SHP77 (cell line): Measurements from ENCODE around the gene GCNA.

Experiments
- DNase-seq, 2 experiments: peaks; one replicate each; lab custom pipeline; 2025; lab: John Stamatoyannopoulos, UW

The GCNA gene

DNA sequence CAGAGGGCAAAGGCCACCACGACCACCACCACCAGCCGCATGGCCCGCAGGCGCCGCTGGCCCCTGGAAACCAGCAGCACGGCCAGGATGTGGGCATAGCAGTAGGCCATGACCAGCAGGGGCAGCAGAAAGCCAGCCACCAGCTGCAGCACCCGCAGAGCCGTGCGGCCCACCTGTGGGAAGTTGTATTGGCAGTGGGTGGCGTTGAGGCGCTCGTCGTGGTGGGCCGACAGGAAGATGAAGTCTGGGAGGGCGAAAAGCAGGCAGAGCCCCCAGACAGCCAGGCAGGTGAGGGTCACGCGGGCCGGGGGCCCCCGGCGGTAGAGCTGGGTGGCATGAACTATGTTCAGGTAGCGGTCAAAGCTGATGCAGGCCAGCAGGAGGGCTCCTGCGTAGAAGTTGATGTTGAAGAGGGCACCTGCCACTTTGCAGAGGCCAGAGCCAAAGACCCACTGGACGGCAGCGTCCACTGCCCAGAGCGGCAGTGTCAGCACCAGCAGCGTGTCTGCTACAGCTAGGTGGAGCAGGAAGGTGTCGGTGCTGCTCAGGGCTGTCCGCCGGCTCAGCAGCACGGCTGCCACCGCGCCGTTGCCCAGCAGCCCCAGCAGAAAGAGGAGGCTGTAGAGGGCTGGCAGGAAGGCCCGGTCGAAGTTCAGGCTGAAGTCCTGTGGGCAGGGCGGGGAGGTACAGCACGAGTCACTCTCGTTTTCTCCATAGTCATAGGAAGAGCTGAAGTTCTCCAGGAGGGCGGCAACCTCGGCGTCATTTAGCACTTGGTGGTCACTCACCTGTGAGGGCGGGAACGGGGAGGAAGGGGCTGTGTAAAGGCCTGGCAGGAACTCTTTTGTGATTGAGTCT lies 38.7 kb downstream of the GCNA start:
- no peak for DNase-seq

DNA sequence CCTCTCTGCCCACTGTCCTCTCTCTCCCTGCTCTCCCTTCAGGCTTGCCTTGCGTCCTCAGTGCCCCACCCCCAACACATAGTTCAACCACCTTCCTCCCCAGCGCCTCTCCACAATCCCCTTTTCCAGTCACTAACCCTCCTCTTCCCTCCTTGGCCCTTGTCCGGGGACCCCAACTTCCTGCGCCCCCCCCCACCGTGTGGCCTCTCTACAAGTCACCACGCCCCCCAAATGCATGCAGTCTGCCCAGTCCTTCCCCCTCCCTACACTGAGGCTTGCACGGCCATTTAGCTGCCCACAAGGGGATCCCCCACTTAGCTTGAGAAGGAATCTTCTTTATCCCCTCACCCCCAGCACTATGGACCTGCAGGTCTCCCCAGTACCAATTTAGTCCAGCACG lies 39.5 kb downstream of the GCNA start:
- DNase-seq = no peak

DNA sequence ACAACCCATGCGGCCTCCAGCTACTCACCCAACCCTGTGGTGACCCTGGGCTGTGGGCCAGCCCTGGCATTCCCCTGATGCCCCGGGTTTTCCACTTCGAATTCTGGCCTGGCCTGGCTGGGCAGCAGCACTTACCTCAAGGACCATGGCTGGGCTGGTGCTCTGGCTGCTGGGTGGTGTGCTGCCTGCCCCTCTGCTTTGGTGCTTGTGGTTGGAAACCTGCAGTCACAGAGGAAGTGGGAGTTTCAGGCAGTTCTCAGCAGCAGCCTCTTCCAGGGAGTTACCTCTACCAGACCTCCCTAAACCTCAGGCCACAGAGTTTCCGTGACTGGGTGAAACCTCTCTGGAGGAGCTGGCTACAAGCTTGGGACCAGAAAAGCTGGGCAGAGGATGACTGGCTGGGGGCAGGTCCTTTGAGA lies 40.1 kb downstream of the GCNA start, which contains the start of gene CXCR3:
Gene CXCR3 (minus strand): TSS at position 209 of the 419 bp plus-strand sequence. CDS start 62 bp downstream, at position 147.
- no peak for DNase-seq

DNA sequence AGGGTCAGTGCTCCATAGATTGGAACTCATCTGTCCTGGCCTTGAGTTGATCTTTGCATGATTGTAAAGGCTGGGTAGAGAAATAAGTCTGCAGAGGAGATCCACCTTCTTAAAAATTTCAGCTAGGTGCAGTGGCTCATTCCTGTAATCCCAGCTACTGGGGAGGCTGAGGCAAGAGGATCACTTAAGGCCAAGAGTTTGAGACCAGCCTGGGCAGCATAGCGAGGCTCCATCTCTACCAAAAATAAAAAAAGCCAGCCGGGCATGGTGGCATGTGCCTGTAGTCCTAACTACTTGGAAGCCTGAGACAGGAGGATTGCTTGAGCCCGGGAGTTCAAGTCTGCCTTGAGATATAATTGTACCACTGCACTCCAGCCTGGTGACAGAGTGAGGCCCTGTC lies 40.5 kb downstream of the GCNA start:
- DNase-seq = no peak

DNA sequence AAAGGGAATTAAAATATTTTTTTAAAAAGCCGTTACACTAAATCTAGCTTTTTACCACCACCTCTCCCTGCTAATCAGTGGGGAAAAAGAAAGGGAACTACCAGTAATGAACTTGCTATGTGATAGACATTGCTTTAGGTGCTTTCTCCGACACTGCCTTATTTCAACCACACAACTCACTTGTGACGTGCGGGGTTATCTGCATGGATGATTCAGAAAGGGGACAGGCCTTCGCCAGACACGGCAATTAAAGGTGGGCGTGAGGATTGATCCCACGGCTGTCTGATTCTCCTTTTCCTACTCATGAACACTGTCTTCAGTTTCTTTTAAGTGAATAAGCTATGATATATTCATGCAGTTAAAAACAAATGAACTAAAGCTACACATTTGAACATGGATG lies 41.0 kb downstream of the GCNA start:
- no peak for DNase-seq

DNA sequence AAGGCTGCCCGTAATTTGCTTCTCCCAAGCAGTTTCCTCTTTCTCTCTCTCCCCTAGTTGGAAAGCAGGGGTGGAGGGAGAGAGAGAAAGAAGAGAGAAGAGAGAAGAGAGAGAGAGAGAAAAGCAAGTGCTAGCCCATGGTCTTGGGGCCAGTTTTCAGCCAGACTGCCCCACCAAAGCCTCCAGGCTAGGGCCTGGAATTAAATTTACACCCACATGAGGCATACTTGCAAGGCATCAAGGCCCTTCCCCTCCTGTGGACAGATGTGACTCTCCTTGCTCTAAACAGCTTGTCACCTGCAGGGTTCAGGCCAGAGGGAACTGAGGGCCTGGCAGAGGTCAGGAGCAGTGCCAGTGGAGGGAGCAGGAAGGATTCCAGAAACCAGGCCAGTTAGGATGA lies 41.7 kb downstream of the GCNA start:
- DNase-seq = no peak

DNA sequence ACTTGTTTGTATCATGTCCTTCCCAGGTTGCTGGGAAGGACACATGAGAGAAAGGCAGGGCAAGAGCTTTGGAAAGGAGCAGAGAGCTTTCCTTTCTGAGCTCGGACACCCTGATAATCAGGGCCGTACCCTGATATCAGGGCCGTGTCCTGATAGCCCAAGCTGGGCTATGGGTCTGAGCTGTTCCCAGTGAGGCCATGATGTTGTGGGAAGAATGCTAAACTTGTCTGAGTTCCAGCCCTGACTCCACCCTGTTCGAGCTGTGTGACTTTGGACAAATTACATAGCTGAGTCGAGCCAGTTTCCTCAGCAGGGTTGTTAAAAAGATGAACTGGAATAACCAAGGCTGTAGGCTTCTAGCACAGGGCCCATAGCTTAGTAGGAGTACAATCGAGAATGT lies 43.4 kb downstream of the GCNA start:
- DNase-seq = no peak

DNA sequence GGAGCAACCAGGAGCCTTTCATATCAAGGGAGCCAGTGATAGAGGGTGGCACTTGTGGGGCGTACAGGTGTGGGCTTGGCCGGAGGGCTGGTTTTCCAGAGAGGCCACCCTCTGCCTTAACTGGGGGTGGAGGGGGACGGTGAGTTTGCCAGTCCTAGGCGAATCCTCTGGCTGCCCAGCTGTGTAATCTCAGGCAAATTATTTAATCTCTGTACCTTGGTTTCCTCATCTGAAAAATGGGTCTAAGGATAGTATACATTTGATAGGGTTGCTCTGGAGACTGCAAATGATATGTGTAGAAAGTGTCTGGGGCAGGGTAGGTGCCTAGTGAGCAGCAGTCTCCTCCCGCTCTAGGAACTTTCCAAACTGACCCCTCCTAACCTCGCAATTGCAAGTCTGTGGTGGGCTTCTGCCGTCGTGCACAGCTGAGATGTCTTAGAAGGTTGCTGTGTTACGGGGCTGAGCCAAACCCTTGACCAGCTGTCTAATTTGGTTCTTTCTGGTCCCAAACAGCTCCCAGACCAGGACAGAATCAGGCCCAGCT lies 43.9 kb downstream of the GCNA start:
- no peak for DNase-seq

DNA sequence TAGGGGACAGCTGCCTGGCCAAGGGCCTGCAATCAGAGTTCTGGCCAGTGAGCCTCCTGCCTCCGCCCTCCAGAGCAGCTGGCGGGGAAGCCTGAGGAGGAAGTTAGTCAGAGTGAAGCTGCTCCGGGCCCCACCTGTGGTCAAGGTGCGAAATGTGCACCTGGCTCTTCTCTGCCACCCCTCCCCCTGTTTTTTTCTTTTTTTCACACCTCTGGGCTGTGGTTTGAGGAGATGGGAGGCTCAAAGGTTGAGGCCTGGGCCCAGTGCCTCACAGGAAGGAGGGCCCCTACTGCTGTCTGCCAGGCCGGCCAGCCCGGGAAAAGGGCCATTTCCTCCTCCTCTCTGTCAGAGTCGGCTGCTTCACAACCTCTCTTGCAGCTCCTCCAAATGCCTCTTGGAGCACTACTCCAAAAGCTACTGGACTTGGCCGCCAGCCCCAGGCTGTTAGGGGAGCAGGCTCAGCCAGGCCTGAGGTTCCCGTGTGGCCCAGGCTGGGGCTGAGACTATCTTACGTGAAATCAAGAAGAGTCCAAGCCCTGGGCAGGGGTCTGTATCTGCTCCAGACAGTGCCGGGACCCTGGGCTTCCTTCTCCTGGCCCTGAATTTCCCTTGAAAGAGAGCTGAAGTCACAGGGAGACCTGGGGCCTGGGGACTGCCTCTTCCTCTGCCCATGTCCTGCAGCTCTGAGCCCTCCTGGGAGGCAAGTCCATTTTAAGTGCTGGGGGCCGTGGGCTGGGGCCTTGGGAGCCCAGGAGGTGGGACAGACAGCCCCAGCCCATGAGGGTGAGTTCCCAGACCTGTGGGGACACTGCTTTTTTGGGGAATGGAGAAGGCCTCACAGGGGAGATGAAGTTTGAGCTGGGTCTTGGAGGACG lies 44.6 kb downstream of the GCNA start:
- DNase-seq = peak; percentile 14 to 29

DNA sequence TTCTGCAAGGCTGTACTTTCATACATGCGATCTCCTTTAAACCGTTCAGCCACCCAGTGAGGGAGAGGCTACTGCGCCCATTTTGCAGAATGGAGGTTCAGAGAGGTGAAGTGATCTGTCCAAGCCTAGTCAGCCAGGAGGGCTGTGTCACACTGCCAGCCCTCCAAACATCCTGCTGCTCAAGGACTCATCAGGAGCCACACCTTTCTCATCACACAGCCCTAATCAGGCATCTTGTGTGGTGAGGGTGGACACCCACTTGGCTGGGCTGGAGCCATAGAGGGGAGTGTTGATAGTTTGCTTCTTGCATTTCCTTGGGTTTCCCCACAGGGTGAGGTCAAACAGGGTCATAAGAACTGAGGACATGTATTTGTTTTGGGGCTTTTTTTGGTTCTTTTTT lies 45.5 kb downstream of the GCNA start:
- no peak for DNase-seq

DNA sequence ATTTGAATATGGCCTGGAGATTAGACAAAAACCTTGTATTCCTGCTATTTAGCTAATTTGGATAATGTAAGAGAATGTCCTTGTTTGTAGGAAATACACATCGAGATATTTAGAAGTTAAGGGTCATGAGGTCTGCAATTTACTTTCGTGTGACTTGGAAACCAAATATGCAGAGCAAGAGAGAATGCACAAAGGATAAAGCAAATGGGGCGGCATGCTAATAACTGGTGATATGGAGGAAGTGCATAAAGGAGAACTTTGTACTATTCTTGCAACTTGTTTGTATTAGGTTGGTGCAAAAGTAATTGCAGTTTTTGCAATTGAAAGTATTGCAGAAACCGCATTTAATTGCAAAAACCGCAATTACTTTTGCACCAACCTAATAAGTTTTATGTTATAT lies 47.2 kb downstream of the GCNA start:
- DNase-seq = no peak

DNA sequence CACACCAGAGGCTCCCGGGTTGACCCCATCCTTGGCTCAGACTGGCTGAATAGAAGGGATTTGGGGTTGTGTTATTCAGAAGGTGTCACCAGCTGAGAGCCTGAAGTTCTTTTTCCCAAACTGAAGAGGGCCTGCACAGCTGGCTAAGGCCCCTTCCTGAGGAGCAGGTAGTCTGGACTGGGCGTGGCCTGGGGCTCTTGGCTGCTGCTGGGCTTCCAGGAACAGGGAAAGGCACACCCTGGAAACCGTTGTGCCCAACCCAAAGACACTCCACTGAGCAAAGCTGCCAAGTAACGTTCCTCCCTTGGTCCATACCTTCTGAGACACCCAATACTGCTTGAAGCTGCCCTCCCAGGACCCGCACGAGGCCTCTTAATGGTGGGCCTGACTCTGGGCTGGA lies 48.3 kb downstream of the GCNA start:
- no peak for DNase-seq

DNA sequence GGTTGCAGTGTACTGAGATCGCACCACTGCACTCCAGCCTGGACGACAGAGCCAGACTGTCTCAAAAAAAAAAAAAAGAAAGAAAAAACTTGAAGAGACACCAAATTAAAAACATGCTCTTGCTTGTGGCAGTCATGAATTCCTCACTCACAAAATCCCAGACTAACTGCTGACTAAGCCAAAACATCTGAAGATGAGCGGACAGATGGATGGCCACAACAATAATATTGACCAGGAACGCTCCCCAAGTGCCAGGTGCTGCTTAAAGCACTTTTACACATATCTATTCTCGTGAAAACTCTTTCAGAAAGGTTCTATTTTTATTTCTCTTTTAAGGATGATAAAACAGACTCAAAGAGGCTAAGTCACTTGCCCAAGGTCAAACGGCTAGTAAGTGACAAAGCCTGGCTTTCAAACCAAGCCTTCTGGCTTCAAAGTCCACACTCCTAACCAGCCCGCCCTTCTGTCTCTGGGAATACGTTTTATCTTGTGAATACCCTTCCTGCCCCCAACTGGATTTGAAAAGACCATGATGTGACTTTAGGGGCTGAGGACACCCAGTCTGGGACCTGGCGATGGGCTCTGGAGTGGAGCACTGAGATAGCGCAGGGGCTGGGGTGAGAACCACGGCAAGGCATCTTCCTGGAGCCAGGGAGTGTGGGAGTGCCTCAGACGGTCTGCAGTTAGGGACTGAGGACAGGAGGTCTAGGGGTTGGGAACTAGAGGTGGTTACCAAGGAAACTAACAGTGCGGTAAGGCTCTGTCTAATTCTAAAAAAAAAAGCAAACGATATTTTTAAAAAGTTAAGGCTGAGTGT lies 49.6 kb downstream of the GCNA start:
- no peak for DNase-seq

DNA sequence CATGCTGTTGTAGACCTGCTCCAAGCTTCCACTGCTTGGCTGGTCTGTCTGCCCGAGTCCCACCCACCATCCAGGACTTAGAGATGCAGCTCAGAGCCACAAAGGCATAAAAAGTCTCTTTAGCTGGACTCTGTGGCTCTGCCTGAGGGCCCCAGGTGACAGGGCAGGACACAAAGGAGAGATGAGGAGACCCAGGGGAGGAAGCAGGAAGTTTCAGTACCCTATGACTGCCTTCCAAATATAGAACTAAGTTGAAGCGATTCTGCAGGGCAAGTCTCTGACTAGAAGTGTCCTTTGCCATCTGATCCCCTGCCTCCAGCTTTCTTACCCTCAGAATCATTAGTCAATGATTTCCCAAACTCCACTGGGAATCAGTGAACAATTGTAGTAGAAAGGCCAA lies 51.2 kb downstream of the GCNA start:
- no peak for DNase-seq

DNA sequence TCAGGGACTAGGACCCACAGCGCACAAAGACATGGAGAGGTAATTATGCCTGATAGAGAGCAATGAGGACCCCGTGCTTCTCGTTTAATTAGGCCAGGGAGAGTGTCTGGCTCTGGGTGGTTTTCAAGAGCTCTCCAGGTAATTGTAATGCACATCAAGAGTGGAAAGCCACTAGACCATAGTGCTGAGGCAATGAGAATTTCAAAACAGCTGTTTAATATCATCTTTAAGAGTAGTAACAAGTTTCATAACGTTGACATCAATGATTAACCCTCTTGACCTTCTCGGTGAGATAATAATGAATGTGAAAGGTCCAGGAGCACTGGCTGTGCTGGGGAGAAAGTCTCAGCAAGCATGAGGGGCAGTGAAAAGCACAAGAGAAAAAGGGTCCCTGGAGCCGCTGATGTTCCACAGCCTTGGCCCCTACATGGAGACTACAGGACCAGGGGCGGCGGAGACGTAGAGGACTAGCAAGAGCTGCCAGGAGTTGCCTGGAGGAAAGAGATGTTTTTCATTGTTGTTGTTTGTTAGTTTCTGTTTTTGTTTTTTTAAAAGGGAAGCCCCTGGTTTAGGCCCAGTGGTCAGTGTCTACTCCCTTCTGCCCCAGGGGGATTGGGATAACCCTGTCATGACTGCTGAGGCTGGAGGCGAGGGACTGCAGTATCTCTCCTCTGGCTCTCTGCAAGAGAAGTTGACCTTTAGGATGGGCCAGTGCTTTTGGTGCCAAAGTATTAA lies 54.9 kb downstream of the GCNA start:
- DNase-seq = no peak

DNA sequence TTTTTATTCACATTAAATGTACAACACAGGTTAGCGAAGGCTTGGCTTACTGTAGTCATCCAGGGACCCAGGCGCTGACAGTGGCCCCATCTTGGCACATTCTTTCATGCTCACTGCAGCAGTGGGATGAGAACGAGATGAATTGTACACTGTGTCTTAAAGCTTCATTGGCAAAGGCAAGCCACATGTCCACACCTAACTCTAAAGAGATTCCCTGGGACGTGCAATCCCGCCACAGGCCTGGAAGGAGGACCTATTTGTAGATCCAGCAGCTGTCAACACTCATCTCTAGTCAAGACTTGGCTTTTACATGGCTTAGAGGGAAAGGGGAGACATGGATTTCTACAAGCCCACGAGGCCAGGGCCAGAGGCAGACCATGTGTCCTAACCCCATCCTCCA lies 56.1 kb downstream of the GCNA start:
- no peak for DNase-seq

DNA sequence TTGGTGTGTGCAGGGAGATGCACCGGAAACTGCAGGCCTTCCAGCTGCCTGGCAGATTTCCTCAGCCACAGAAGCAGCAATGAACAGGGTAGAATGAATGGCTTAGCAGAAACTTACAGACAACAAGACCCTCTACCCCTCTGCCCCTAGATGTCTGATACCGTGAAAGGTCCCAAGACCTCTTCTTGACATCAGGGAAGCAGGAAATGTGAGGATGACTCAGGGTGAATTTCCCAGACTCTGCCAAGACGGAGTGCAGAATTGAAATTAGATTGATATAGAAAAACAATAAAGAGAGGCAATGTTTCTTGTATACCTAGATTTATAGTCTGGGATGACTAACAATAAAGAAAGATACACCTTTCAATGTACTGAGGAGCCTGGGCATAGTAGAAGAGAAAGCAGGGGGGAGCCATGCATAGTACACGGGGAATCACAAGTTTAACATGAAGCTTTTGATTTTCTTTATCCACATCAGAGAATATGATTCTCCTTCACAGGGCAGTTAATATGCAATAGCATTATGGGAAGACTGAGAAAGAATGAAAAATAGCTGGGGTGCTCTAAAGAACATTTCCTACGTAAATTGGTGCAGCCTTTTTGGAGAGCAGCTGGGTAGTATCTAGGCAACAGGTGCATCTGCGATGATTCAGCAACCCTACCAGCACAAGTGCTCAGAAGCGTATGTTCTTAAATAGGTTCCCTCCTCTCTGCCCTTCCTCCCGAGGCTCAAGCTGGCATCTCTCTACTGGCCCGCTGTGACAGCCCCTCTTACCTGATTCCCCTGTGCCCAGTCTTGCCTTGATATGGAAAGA lies 58.4 kb downstream of the GCNA start:
- peak; percentile 45 to 58 for DNase-seq

DNA sequence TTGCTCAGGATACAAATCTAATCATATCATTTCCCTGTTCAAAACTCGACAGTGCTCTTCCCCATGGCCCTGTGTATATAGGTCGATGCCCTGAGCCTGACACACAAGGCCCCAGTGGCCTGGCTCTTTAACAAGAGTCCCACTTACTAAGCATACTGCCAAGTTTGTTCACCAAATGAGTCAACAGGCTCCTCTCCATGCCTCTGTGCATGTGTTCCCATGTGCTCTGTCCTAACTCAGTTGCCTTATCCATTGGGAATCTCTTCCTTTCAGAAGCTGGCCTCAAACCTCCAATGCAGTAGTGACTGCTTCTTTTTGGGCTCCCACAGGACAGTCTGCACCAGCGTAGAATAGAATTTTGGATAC lies 59.0 kb downstream of the GCNA start:
- DNase-seq = no peak

DNA sequence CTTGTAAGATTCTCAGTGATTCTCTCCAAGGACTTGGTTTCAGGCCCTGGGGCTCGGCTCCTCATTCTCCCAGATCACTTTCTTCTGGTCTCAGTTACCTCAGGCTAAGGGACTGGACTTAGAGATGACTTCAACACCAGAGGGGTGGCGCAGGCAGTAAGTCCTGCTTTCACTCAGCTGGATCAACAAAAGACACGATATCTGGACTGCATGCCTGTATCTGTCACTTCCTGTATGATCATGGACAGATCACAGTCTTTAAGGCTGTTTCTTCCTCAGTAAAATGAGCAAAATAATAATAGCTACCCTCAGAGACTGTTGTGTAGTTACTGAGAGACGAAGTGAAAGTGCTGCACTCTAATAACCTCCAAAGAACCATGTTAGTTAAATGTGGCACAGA lies 59.6 kb downstream of the GCNA start:
- DNase-seq = no peak

DNA sequence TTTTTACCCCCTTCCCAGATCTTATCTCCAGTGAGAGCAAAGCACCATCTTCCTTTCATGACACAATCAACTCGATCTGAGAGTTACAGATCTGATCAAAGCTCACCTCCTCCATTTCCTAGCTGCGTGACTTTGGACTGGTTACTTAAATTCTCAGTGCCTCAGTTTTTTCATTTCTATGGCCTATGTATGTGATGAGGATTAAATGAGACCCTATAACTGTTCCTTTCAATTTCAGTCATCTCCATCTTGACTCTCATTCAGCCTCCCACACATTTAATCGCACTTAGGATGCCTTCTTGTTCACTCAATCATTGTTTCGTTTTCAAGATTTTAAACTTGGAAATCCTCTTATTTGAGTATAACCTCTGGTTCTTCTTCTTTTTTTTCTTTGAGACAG lies 60.2 kb downstream of the GCNA start:
- no peak for DNase-seq
